GM18907 (cell line): Measurements from ENCODE around the gene CHKA.
A peak's percentile ranks its signal among the peaks of the same experiment; 100 is the strongest.

ENCODE experiments used
- ATAC-seq: cut with Tn5 transposase; IDR thresholded peaks from one replicate; pipeline ENCODE4 v1.9.1; 2021; ENCODE audit warnings: mild to moderate bottlenecking, moderate library complexity; ENCODE audit not compliant: unreplicated experiment

CHKA gene

GRCh38 chr11:68036141-68036716 is 85.0 kb downstream of the CHKA start:
- no peak for ATAC-seq

DNA sequence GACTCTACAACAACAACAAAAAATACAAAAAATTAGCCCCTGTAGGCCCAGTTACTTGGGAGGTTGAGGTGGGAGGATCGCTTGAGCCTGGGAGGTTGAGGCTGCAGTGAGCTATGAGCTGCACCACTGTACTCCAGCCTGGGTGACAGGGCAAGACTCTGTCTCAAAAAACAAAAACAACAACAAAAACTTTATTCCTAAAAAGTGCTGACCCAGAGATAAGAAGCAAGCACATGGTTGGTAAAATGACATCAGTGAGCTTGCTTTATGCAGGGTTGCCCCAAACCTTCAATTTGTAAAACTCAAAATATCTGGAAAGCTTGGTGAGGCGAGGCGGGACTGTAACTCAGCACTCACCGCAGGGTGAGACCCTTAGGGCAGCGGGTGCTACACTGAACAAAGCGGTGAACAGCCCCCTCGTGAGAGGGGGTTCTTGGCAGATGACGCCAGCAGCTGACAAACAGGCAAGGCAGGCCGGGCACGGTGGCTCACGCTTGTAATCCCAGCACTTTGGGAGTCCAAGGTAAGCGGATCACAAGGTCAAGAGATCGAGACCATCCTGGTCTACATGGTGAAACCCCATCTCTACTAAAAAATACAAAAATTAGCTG is 85.8 kb downstream of the CHKA start:
- no peak for ATAC-seq

GRCh38 chr11:68033708-68034045 is 87.5 kb downstream of the CHKA start:
- ATAC-seq = no peak

DNA sequence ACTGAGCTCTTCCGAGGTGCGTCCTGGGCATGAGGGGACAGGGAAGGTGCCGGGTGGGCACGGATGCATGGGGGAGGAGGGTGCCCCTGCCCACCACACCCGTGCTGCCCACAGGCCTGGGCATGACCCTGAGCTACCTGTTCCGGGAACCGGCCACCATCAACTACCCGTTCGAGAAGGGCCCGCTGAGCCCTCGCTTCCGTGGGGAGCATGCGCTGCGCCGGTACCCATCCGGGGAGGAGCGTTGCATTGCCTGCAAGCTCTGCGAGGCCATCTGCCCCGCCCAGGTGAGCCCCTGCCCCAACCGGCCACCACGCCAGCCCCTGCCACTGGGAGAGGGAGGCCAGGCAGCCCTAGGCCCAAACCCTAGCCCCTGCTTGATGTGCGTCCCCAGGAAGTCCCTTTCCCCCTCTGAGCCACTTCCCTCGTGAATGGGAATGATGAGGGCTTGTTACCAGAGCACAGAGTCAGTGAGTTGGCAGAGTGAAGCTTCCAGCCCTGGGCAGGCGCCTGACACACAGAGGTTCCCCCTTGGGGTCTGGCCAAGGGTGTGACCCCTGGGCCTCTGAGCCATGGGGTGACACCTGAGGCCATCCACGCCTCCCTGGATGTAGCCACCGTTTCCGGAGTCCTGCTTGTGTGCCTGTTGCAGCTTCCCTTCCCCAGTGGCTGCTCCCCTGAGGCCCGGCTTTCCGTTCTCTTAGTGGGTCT is 88.0 kb downstream of the CHKA start:
- no peak for ATAC-seq

- ATAC-seq = no peak
Measured at GRCh38 chr11:68032003-68032402, 89.2 kb downstream of the CHKA start.

- peak; percentile 2 for ATAC-seq
Measured at GRCh38 chr11:68031144-68031464, 90.1 kb downstream of the CHKA start.

- ATAC-seq = peak; percentile 89
Measured at GRCh38 chr11:68030318-68031143, 90.7 kb downstream of the CHKA start, which contains the start of gene NDUFS8. Gene NDUFS8, plus strand, starts transcription at chr11:68030681. Its CDS starts 1,471 bp downstream, at chr11:68032152.

- ATAC-seq = no peak
Measured at GRCh38 chr11:68028802-68029545, 92.2 kb downstream of the CHKA start.

- ATAC-seq = no peak
Measured at GRCh38 chr11:68027667-68028066, 93.5 kb downstream of the CHKA start.

DNA sequence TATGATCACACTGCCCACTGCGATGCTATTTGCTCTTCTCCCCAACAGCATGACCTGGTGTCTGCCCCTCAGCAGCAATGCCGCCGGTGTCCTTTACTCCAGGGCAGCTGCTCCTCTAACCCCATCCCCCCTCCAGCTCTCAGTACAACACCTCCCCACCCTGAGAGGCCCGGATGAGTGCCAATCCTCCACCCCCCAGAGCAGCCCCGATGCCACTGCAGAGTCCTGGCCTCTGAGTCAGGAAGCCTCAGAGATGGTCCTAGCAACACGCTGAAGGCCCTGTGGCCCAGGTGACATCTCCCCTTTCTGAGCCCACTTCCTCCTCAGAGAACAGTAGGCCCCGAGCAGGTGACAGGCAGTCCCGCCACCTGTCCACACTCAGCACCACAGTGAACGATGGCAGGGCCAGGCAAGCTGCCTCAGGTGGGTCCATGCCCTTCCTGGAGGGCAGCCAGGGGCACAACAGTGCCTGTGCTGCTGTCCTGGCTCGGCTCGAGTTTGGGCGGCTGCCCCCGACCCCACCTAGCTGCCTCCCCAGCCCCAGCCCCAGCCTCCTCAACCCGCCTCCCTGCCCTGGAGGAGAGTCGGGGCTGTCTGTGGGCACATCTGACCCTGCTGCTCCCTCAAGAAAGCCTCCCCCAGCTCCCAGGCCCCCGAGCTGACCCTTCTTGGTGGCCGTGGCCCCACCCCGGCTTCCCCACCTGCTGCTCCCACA is 94.6 kb downstream of the CHKA start:
- ATAC-seq = no peak

GRCh38 chr11:68025047-68025446 is 96.1 kb downstream of the CHKA start:
- no peak for ATAC-seq

DNA sequence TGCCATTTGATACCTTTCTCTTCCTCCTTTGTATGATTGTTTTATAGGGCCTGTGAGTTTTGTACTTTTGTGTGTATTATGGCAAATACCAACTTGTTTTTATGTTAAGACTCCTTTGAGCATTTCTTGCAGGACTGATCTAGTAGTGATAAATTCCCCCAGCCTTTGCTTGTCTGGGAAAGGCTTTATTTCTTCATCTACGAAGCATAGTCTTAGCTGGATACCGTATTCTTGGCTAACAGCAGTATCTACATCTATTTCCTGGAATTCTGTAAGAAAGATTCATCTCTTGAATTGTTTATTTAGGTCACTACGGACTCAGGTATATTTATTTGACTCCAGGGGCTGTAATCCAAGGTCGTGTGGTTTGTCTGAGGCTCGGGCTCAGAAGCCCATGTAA is 96.7 kb downstream of the CHKA start:
- ATAC-seq = no peak

- ATAC-seq = no peak
Measured at GRCh38 chr11:68022531-68022930, 98.7 kb downstream of the CHKA start.

- ATAC-seq = no peak
Measured at GRCh38 chr11:68021167-68021787, 99.9 kb downstream of the CHKA start.

- ATAC-seq = no peak
Measured at GRCh38 chr11:68020575-68020974, 100.6 kb downstream of the CHKA start.

- ATAC-seq = no peak
Measured at GRCh38 chr11:68019486-68019885, 101.7 kb downstream of the CHKA start.

DNA sequence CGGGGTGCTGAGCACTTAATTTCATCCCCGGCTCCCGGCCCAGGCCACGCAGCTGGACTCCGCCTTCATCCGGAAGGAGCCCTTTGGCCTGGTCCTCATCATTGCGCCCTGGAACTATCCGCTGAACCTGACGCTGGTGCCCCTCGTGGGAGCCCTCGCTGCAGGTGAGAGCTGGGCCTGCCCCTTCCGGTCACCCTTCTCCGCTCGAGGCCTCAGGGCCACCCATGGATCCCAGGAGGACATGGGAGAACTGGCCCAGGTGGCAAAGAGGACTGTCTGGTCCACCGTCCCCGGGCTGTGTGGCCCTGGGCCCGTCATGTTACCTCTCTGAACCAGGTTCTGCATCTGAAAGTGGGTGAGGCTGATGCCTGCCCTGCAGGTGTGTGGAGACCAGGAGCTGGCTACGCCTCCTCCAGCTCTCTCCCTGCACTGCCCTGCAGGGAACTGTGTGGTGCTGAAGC is 102.4 kb downstream of the CHKA start:
- no peak for ATAC-seq

DNA sequence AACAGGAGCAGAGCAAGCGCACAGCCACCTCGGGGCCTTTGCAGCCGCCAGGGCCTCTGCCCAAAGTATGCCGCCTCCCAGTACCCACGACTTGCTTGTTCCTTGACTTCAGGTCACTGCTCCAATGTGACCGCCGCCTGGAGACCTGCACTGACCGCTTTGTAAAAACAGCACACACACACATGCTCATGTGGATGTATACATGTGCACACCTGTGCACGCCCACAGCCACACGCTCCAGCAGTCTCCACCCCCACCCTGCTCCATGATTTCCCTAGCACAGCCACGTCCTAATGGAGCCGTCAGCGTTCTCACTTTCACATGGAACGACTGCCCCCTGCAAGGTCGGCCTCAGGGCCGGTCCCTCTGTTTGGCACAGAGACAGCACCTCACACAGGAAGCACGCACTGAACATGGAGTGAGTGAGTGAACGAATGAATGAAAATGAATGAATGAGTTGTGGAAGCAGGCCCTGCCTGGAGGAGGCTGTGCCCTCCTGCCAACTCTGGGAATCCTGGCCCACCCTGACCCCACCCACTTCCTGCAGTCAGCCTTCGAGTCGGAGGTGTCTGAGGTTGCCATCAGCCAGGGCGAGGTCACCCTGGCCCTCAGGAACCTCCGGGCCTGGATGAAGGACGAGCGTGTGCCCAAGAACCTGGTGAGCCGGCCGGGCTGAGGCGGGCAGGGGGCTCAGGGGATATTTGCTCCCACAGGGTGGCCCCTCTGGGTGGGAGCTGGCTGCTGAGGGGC is 103.0 kb downstream of the CHKA start:
- ATAC-seq = no peak
